GM12891 (cell line): Measurements from ENCODE around the gene MAPT.

Experiments
- POLR2A ChIP-seq: IDR thresholded peaks from 2 replicates; pipeline ENCODE4 v1.6.1; 2011; ENCODE audit warnings: low read depth, low read length, control low read depth
- SPI1 ChIP-seq: IDR thresholded peaks from 2 replicates; pipeline ENCODE4 v1.6.1; 2011; ENCODE audit warnings: low read depth, low read length, control low read depth

GRCh38 chr17:46072998-46073397 is 178.6 kb downstream of the MAPT start:
- TF ChIP-seq POLR2A (no peak), SPI1 (no peak)
